Breast epithelium (tissue), 4 donors: ENCODE measurements around the gene TMEM229B. TPM values are rescaled to one million over a fixed set of nuclear protein-coding genes. Genes with fewer than 3 reads are reported as not detected.
"Not testable (repeated sequence)": the region's sequence is repeated elsewhere in the genome, so short reads cannot be mapped to it uniquely, and the experiment has no call there.

ENCODE experiments used
- DNase-seq, 2 donors: peaks; one replicate each; pipeline ENCODE4 v3.0.0-alpha.2; 2019; ENCODE audit warnings: low spot score in 2 of 2
- H3K27ac ChIP-seq, 2 donors: fragments of 200-600 bp; sonication (generic) in 1 of 2; one replicate each; pipeline ENCODE4 v1.5.1; 2016 to 2019; ENCODE audit warnings: mild to moderate bottlenecking in 1 of 2
- H3K27me3 ChIP-seq, 2 donors: fragments of 200-600 bp; sonication (generic) in 1 of 2; one replicate each; pipeline versions ENCODE4 v1.5.1 to v1.6.0; 2017 to 2019; ENCODE audit warnings: control low read depth in 1 of 2, mild to moderate bottlenecking in 1 of 2
- H3K36me3 ChIP-seq: fragments of 200-600 bp; one replicate; pipeline ENCODE4 v1.5.1; 2019
- H3K4me1 ChIP-seq, 2 donors: fragments of 200-600 bp; sonication (generic); one replicate each; pipeline ENCODE4 v1.5.1; 2016 to 2019; ENCODE audit warnings: control low read depth in 1 of 2
- H3K4me3 ChIP-seq, 3 donors: fragments of 200-600 bp; sonication (generic); 1 replicate in 2 of 3; 2 replicates in 1 of 3; pipeline ENCODE4 v1.5.1; 2016 to 2019; ENCODE audit warnings: mild to moderate bottlenecking in 3 of 3, moderate library complexity in 2 of 3
- H3K9me3 ChIP-seq, 2 donors: fragments of 200-600 bp; sonication (generic) in 1 of 2; one replicate each; pipeline ENCODE4 v1.5.1; 2016 to 2019; ENCODE audit warnings: control low read depth in 1 of 2
- CTCF ChIP-seq, 3 donors: fragments of 450-650 bp; IDR thresholded peaks; one replicate each; pipeline ENCODE4 v1.5.1; 2016 to 2017; ENCODE audit warnings: antibody characterized with exemption in 3 of 3, mild to moderate bottlenecking in 3 of 3, moderate library complexity in 3 of 3
- POLR2A ChIP-seq: fragments of 450-650 bp; IDR thresholded peaks from one replicate; pipeline ENCODE4 v1.6.1; 2016; ENCODE audit warnings: antibody characterized with exemption, mild to moderate bottlenecking, moderate library complexity
- POLR2AphosphoS5 ChIP-seq, 3 donors: sonication (generic); formaldehyde crosslinking; IDR thresholded peaks; one replicate each; pipeline ENCODE4 v1.6.1; 2017; ENCODE audit warnings: antibody characterized with exemption in 3 of 3
- intact Hi-C: fragments of 100-400 bp; cut with DNase I; formaldehyde crosslinking; loops from one replicate; pipeline ENCODE4 v1.15.1; 2023; ENCODE audit warnings: low total_unique reads
- total RNA-seq, 3 donors: library from RNA; depleted of rRNA; stranded (reverse); fragments of >200 nt; gene quantifications; one replicate each; pipeline ENCODE4 v1.1.0, GENCODE V29; 2016

TMEM229B gene
- total RNA-seq, 3 donors from 2014 or later = 0.64 to 10.2 (median 6.0) TPM

GRCh38 chr14:67456732-67457131 is 31.8 kb downstream of the TMEM229B start:
- H3K27ac ChIP-seq = no peak overlapping the region
- H3K4me1 ChIP-seq = no peaks in the 10 kb centered on the region
- DNase-seq = no peak
- intact Hi-C loops = no loop called here
- no peaks in the 10 kb centered on the region for H3K36me3 ChIP-seq
- TF ChIP-seq POLR2AphosphoS5 (IDR thresholded peaks at IDR 0.05) = no peak
- TF ChIP-seq POLR2A = no peak
- TF ChIP-seq CTCF (IDR thresholded peaks at IDR 0.05) = no peak
- H3K27me3 ChIP-seq = no peaks in the 10 kb centered on the region
- H3K4me3 ChIP-seq = no peak overlapping the region
- no peaks in the 10 kb centered on the region for H3K9me3 ChIP-seq

GRCh38 chr14:67453575-67454300 is 34.8 kb downstream of the TMEM229B start:
- no peak overlapping the region for H3K4me3 ChIP-seq
- H3K9me3 ChIP-seq = peaks cover 0 to 5% of the 10 kb centered on the region in 2 donors
- no peak for DNase-seq
- H3K36me3 ChIP-seq = no peaks in the 10 kb centered on the region
- intact Hi-C loops = no loop called here
- H3K27me3 ChIP-seq = no peaks in the 10 kb centered on the region
- H3K4me1 ChIP-seq = no peaks in the 10 kb centered on the region
- TF ChIP-seq POLR2AphosphoS5 (IDR thresholded peaks at IDR 0.05) = no peak
- no peak for TF ChIP-seq CTCF (IDR thresholded peaks at IDR 0.05)
- no peak for TF ChIP-seq POLR2A
- no peak overlapping the region for H3K27ac ChIP-seq

GRCh38 chr14:67451667-67452066 is 36.9 kb downstream of the TMEM229B start:
- H3K36me3 ChIP-seq, H3K9me3 ChIP-seq, H3K4me3 ChIP-seq, H3K4me1 ChIP-seq, intact Hi-C loops, H3K27ac ChIP-seq, H3K27me3 ChIP-seq, DNase-seq: not testable (repeated sequence)

GRCh38 chr14:67449096-67449495 is 39.4 kb downstream of the TMEM229B start:
- Histone ChIP-seq H3K9me3 (peaks cover 0 to 5% of the 10 kb centered on the region in 2 donors), H3K27me3 (no peaks in the 10 kb centered on the region), H3K27ac (no peak overlapping the region), H3K36me3 (no peaks in the 10 kb centered on the region), H3K4me3 (no peak overlapping the region), H3K4me1 (no peaks in the 10 kb centered on the region)
- TF ChIP-seq POLR2A (no peak), POLR2AphosphoS5 (IDR thresholded peaks at IDR 0.05) (no peak), CTCF (IDR thresholded peaks at IDR 0.05) (no peak)
- intact Hi-C loops = no loop called here
- DNase-seq = no peak

- intact Hi-C loops = no loop called here
- Histone ChIP-seq H3K4me1 (no peaks in the 10 kb centered on the region), H3K36me3 (no peaks in the 10 kb centered on the region), H3K27ac (peak overlapping the region in 1 of 2 donors; percentile 44), H3K27me3 (no peaks in the 10 kb centered on the region), H3K4me3 (no peak overlapping the region), H3K9me3 (peaks cover 0 to 5% of the 10 kb centered on the region in 2 donors)
- no peak for DNase-seq
- TF ChIP-seq CTCF (IDR thresholded peaks at IDR 0.05) = no peak
- TF ChIP-seq POLR2AphosphoS5 (IDR thresholded peaks at IDR 0.05) = no peak
- no peak for TF ChIP-seq POLR2A
Observed at GRCh38 chr14:67447033-67447381, 41.5 kb downstream of the TMEM229B start.
